ENCODE results near the gene MARCHF3.
"Not testable (repeated sequence)": the region's sequence is repeated elsewhere in the genome, so short reads cannot be mapped to it uniquely, and the experiment has no call there.

Gene MARCHF3

DNA sequence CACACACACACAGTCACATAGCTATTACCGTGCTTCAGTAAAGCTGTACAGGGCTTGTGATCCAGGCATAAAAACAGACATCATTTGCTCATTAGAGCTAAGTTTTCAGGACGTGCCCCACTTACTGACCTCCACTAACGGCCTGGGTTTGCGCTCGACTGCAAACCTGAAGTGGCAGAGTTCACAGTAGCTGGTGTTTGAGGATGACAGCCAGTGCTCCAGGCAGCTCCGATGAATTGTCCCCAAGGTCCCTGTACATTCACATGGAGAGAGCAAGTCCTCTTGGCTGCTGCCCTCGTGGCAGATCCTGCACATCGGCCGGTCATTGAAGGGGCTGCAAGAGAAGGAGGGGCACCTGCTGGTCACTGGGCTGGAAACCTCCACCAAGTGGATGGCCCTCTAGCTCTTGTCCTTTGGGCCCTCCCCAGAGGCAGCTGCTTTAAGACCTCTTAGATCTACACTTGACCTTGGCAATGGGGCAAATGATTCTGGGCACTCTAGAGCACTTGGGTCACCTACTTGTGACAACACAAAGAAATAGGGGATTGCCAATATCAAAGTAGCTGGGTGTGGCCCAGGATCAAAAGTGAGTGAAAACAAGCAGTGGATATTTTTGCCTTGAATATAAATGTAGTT is 115.4 kb downstream of the MARCHF3 start:
- H3K4me3 ChIP-seq (ENCODE audit: low read depth, low read length) = no peak overlapping the region
- TF ChIP-seq, protein P1, sequence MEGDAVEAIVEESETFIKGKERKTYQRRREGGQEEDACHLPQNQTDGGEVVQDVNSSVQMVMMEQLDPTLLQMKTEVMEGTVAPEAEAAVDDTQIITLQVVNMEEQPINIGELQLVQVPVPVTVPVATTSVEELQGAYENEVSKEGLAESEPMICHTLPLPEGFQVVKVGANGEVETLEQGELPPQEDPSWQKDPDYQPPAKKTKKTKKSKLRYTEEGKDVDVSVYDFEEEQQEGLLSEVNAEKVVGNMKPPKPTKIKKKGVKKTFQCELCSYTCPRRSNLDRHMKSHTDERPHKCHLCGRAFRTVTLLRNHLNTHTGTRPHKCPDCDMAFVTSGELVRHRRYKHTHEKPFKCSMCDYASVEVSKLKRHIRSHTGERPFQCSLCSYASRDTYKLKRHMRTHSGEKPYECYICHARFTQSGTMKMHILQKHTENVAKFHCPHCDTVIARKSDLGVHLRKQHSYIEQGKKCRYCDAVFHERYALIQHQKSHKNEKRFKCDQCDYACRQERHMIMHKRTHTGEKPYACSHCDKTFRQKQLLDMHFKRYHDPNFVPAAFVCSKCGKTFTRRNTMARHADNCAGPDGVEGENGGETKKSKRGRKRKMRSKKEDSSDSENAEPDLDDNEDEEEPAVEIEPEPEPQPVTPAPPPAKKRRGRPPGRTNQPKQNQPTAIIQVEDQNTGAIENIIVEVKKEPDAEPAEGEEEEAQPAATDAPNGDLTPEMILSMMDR (IDR thresholded peaks at IDR 0.05; ENCODE audit: borderline replicate concordance, insufficient read depth, low read depth, low read length) = no peak

DNA sequence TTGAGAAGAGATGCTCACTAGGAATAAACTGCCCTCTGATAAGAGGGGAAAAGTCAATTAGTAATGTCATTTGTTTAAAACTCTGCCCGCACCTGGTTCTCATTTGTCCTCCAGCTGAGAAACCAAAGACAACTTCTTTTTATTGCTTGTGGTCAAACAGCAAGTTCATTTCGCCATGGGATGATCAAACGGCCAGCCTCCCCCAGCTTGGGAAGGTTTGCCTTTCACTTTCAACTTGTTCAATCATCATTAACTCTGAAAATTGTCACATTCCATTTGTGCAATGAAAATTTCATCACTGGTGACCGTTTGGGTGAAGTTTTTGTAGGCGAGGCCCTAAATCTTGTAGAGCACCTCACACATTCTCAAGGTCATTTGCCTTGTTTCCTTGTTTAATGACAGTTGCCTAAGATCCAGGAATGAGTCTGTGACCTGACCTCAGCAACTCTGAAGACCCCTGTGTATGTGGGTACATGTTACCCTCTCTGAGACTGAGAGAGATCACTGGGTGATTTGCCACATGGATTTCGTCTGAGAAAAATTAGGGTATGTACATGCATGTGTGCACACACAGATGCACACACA is 117.7 kb downstream of the MARCHF3 start:
- TF ChIP-seq, protein P1 (IDR thresholded peaks at IDR 0.05; ENCODE audit: borderline replicate concordance, insufficient read depth, low read depth, low read length) = no peak
- no peak overlapping the region for H3K4me3 ChIP-seq (ENCODE audit: low read depth, low read length)

DNA sequence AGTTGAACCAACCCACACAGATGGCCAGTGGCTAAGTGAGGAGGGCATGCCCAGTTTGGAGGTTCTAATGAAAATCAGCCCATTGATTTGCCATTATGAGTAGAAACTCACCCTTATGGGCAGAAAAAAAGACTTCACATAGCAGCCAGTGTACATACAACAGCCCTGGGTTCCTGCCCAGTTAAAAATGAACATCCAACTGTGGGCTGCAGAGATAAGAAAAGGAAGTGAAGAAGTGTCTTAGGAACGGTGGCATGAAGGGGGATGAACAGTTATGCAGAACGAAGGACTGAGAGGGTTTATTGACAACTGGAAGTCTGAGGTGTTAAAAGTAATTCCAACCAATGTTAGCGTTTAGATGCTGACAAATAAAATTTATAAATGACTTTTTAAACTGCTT is 118.4 kb downstream of the MARCHF3 start:
- TF ChIP-seq, protein P1 (IDR thresholded peaks at IDR 0.05; ENCODE audit: borderline replicate concordance, insufficient read depth, low read depth, low read length) = no peak
- no peak overlapping the region for H3K4me3 ChIP-seq (ENCODE audit: low read depth, low read length)

DNA sequence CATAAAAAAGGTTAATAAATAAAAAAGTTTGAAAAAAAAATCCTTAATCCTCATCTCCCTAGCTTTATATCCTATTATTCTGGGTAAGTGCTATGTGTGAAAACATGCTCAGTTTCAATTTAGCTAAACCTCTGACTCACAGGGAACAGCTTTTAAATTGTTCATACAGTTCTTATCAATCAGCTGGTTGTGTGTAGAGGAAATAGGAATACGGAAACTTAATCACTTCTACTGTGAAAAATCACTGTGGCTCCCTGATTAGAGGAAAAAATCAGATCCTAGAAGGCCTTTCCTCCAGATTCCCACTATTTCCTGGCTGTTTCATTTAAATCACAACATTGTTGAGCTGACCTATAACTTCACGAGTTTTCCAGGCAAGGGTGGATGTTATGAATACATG is 120.5 kb downstream of the MARCHF3 start:
- no peak overlapping the region for H3K4me3 ChIP-seq (ENCODE audit: low read depth, low read length)
- TF ChIP-seq, protein P1 (IDR thresholded peaks at IDR 0.05; ENCODE audit: borderline replicate concordance, insufficient read depth, low read depth, low read length) = no peak

DNA sequence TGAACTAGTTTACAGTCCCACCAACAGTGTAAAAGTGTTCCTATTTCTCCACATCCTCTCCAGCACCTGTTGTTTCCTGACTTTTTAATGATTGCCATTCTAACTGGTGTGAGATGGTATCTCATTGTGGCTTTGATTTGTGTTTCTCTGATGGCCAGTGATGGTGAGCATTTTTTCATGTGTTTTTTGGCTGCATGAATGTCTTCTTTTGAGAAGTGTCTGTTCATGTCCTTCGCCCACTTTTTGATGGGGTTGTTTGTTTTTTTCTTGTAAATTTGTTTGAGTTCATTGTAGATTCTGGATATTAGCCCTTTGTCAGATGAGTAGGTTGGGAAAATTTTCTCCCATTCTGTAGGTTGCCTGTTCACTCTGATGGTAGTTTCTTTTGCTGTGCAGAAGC is 126.0 kb downstream of the MARCHF3 start:
- not testable (repeated sequence) for H3K4me3 ChIP-seq (ENCODE audit: low read depth, low read length)

DNA sequence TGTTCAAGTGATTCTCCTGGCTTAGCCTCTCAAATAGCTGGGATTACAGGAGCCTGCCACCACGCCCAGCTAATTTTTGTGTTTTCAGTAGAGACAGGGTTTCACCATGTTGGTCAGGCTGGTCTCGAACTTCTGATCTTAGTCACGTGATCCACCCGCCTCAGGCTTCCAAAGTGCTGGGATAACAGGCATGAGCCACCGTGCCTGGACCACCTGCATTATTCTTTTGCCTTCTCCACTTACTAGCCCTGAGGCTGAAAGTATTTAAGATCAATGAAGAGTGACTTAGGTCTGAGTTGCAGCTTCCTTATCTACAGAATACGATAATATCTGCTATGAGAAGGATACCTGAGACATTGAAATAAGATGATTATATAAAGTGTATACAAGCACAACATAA is 129.6 kb downstream of the MARCHF3 start:
- TF ChIP-seq, protein P1 (IDR thresholded peaks at IDR 0.05; ENCODE audit: borderline replicate concordance, insufficient read depth, low read depth, low read length) = no peak
- H3K4me3 ChIP-seq (ENCODE audit: low read depth, low read length) = no peak overlapping the region

DNA sequence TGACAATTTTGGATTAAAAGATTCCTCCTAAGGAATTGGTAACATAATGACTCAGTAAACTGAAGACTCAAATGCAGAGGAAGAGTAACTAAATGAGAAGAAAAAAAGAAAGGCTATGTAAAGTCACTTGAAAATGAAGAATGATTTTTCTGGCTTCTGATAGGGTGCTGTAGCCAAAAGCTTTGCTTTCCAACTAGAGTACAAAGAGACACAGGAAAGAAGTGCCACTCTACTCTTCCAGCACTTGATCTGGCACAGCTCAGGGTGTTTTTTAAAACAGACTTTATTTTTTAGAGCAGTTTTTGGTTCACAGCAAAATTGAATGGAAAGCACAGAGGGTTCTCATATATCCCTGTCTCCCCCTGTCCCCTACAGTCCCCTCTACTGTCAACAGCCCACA is 130.9 kb downstream of the MARCHF3 start:
- no peak overlapping the region for H3K4me3 ChIP-seq (ENCODE audit: low read depth, low read length)
- TF ChIP-seq, protein P1 (IDR thresholded peaks at IDR 0.05; ENCODE audit: borderline replicate concordance, insufficient read depth, low read depth, low read length) = no peak

Data from GM12875 (cell line).